ENCODE measurements around the gene NR2E1. TPM values are rescaled to one million over a fixed set of nuclear protein-coding genes. Genes with fewer than 3 reads are reported as not detected.

The NR2E1 gene
- total RNA-seq, 2 experiments from 2014 or later: not detected

DNA sequence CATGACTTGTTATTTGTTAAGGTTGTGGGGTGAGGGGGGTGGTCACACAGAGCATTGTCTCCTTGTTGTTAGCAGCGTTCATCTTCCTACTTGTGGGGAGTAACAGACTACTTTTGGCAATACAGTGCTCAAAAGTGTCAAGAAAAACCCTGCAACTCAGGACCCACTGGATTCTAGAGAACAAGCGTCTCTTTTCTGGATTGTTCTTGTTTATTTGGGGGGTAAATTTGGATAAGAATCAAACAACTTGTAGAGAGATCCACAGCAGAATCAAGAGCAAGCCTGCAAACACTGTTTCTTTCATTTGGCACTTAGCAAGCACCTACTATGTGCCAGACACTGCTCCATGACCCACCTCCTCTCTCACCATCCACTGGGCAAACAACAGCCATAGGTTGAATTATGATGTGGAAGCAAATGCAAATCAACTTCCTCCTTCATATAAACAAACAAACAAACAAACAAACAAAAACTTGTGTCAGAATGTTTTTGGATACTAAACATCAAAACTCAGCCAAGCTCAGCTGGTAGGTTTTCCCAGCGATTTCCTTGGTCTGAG, 4.0 kb upstream of the NR2E1 start:
- ATAC-seq (no peak), DNase-seq (no peak)
- no peak overlapping the region for H3K27ac Mint-ChIP-seq
- H3K27me3 Mint-ChIP-seq: peaks cover 94% of the 10 kb centered on the region
- no peak overlapping the region for H3K4me3 Mint-ChIP-seq
- H3K9me3 Mint-ChIP-seq (ENCODE audit: low read depth): no peaks in the 10 kb centered on the region
- CTCF ChIA-PET: no interaction called here
- peaks cover 5% of the 10 kb centered on the region for H3K36me3 Mint-ChIP-seq
- H3K4me1 Mint-ChIP-seq: peaks cover 17% of the 10 kb centered on the region

DNA sequence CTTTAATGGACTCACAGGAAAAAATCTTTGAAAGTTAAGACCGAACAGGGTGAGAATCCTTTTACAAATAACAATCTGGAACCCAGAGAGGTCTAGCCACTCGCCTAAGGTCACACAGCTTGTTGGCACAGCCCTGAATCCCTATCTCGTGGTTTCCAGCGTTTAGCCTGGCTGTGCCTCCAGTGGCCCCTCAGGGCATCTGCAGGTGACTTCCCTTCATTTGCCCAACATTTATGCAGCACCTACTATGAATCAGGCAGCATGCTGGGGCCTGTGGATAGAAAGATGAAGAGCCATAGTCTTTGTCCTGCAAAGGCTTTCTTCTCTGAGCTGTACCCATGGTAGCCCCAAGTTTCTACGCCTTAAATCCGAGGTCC, 2.6 kb upstream of the NR2E1 start:
- peak overlapping the region; percentile 7 for H3K27ac Mint-ChIP-seq
- no peak overlapping the region for H3K4me3 Mint-ChIP-seq
- CTCF ChIA-PET: interaction anchor here (0.7 to 1.3 kb wide), 2 partner anchors 48 to 54 kb away, joined by 3 to 4 read pairs; no protein-coding TSS in a partner anchor
- peaks cover 20% of the 10 kb centered on the region for H3K4me1 Mint-ChIP-seq
- H3K27me3 Mint-ChIP-seq: peaks cover 98% of the 10 kb centered on the region
- no peaks in the 10 kb centered on the region for H3K9me3 Mint-ChIP-seq (ENCODE audit: low read depth)
- ATAC-seq: no peak
- H3K36me3 Mint-ChIP-seq: peaks cover 5% of the 10 kb centered on the region
- no peak for DNase-seq

DNA sequence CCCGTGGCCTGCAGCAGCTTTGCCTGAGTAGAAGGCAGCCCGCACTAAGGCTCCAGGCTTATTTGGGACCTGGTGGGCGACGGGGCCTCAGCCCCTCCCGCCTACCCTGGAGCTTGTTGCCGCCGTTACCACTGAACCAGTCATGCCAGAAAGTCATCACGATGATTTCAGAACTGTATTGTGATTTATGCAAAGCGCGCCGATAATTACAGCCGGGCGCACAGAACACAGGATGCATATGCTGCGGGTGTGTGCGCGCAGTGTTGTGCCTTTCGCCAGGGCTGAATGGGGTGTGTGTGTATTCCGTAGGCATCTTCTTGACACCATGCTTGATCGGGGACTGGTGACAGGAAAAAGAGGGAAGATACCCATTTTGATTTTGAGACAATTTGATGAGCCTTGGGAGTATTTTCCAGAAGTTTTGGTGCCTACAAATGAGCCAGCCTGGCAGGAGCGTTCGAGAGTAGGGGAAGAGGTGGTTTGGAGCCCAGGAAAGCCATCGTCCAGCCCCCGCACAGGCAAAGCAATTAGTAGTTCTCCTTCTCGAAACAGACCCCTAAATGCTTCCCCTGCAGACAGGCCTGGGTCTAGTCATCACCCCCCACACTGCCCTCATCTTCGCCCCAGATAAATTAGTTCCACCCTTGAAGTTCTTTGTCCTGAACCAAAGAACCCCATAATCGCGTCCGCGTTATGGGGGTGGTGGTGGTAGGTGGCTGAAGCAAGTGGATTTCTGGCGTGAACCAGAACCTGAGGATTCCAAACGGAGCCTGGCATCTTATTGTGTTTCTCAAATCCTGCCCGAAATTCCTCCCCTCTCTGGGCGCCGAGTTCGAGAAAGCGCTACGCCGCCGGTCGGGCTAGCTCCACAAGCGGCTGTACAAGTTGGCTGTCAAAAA, 1.9 kb upstream of the NR2E1 start:
- Mint-ChIP-seq H3K27ac (peak overlapping the region; percentile 7), H3K27me3 (peaks cover 98% of the 10 kb centered on the region), H3K4me3 (no peak overlapping the region), H3K4me1 (peaks cover 19% of the 10 kb centered on the region), H3K36me3 (peaks cover 5% of the 10 kb centered on the region), H3K9me3 (ENCODE audit: low read depth) (no peaks in the 10 kb centered on the region)
- no peak for DNase-seq
- no peak for ATAC-seq
- CTCF ChIA-PET: interaction anchor here (1.3 kb wide), 1 partner anchor 49 kb away, joined by 4 read pairs; no protein-coding TSS in a partner anchor

GRCh38 chr6:108164543-108164814, 1.3 kb upstream of the NR2E1 start:
- H3K9me3 Mint-ChIP-seq (ENCODE audit: low read depth): no peaks in the 10 kb centered on the region
- no peak overlapping the region for H3K27ac Mint-ChIP-seq
- DNase-seq: no peak
- H3K4me1 Mint-ChIP-seq: peaks cover 24% of the 10 kb centered on the region
- ATAC-seq: no peak
- peaks cover 98% of the 10 kb centered on the region for H3K27me3 Mint-ChIP-seq
- H3K4me3 Mint-ChIP-seq: no peak overlapping the region
- CTCF ChIA-PET: interaction anchor here (0.6 kb wide), 1 partner anchor 52 kb away, joined by 3 read pairs; no protein-coding TSS in a partner anchor
- H3K36me3 Mint-ChIP-seq: peaks cover 5% of the 10 kb centered on the region

GRCh38 chr6:108164815-108165706, 761 bp upstream of the NR2E1 start:
- peaks cover 24% of the 10 kb centered on the region for H3K4me1 Mint-ChIP-seq
- ATAC-seq: no peak

DNA sequence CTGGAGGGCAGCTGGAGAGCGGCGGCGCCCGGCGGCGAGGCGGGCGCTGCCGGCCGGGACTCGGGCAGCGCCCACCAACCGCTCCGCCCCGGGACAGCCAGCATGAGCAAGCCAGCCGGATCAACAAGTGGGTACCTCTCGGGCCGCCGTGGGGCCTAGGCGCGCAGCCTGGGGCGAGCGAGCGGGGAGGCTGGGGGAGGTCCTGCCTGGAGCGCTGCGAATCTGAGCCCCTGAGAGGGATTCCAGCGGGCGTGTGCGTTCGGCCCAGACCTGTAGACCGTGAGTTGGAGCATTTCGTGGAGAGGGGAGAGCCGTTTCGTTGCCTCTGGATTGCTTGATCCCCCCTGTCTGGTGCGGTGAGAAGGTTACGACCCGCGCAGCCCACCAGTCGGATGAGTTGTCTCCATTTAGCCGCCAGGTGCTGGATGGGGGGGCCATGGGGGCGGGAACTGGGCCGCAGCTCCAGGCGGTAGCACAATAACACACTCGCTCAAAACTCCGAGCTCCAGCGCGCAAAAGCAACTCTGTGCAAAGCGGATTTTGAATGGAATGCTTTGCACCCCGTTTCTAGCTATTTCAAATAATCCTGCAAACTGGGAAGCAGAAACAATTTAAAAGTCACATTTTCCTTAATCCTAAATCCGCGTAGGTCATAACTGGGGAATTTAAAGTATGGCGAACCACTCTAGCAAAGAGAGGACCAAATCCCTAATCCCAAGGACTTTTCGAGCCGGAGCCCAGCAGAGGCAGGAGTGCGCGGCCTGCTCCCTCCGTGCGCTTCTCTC, 1.0 kb downstream of the NR2E1 start:
- CTCF ChIA-PET: interaction anchor here (1.1 kb wide), 1 partner anchor 52 kb away, joined by 3 read pairs; no protein-coding TSS in a partner anchor
- DNase-seq: no peak
- Mint-ChIP-seq H3K4me1 (peaks cover 26% of the 10 kb centered on the region), H3K27me3 (peaks cover 98% of the 10 kb centered on the region), H3K4me3 (no peak overlapping the region), H3K36me3 (peaks cover 5% of the 10 kb centered on the region), H3K27ac (peak overlapping the region; percentile 5), H3K9me3 (ENCODE audit: low read depth) (no peaks in the 10 kb centered on the region)
- no peak for ATAC-seq

More at GRCh38 chr6:108164815-108165706, 761 bp upstream of the NR2E1 start:
- Mint-ChIP-seq H3K4me3 (peak overlapping the region; percentile 9), H3K27me3 (peaks cover 98% of the 10 kb centered on the region), H3K36me3 (peaks cover 5% of the 10 kb centered on the region), H3K27ac (peak overlapping the region; percentile 66), H3K9me3 (ENCODE audit: low read depth) (no peaks in the 10 kb centered on the region)
- no peak for DNase-seq
- CTCF ChIA-PET: interaction anchor here (0.6 kb wide), 1 partner anchor 53 kb away, joined by 3 read pairs; no protein-coding TSS in a partner anchor

DNA sequence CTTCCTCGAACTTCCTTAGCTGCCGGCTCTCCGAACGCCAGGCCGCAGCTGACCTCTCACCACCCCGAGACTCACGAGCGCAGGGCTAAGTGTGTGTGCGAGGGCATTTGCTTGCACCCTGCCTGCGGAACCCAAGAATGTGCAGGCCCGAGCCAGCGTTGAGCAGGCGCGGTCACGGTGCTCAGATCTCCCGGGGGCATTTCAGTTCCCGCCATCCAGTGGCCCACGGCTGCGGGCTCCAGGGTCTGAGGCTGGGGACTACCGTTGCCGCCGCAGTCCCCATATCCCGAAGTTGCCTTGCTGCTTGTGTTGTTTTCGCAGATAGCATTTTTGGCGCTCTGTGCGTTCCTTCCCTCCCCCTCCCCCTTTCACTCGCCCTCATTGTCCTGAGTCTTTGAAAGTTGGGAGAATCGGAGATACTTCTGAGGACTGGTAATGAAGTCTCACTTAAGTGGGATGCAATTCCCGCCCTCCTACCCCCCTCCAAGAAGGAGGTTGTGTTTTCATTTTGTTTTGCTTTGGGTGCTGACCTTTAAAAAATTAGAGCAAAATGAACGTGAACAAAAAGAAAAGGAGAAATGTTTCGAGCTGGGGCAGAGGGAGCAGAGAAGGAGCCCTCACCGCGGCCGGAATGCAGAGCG, 1.7 kb downstream of the NR2E1 start:
- Mint-ChIP-seq H3K27me3 (peaks cover 98% of the 10 kb centered on the region), H3K4me3 (no peak overlapping the region), H3K36me3 (peaks cover 5% of the 10 kb centered on the region), H3K4me1 (peaks cover 26% of the 10 kb centered on the region), H3K27ac (peak overlapping the region; percentile 19), H3K9me3 (ENCODE audit: low read depth) (no peaks in the 10 kb centered on the region)
- CTCF ChIA-PET: interaction anchor here (1.1 kb wide), 1 partner anchor 52 kb away, joined by 3 read pairs; no protein-coding TSS in a partner anchor
- DNase-seq: no peak
- no peak for ATAC-seq

DNA sequence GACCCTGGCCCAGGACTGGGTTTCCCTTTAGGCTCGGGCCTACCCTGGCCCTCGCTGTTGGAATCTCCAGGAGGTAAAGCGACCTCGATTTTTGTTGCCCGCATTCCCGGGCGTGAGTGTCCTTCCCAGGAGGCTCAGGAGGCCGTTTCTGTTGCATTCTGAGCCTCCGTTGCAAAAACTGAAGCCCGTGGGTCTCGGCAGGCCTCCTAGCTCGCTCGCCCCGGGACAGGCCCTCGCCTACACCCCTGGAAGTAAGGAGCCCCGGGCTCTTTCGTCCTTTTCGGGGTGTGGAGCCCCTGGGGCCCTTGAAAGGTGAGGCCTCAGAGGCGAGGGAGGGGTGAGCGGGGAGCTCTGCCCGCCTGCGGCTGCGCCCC, 2.3 kb downstream of the NR2E1 start:
- no peak for ATAC-seq
- peaks cover 5% of the 10 kb centered on the region for H3K36me3 Mint-ChIP-seq
- CTCF ChIA-PET: interaction anchor here (1.3 to 1.6 kb wide), 2 partner anchors 187 to 323 kb away, joined by 3 to 5 read pairs; no protein-coding TSS in a partner anchor
- H3K9me3 Mint-ChIP-seq (ENCODE audit: low read depth): no peaks in the 10 kb centered on the region
- peak overlapping the region; percentile 19 for H3K27ac Mint-ChIP-seq
- H3K4me3 Mint-ChIP-seq: no peak overlapping the region
- peaks cover 98% of the 10 kb centered on the region for H3K27me3 Mint-ChIP-seq
- H3K4me1 Mint-ChIP-seq: peaks cover 26% of the 10 kb centered on the region
- no peak for DNase-seq

- ATAC-seq (peak; percentile 47), DNase-seq (no peak)
Measured at GRCh38 chr6:108168501-108169463, 3.0 kb downstream of the NR2E1 start.

DNA sequence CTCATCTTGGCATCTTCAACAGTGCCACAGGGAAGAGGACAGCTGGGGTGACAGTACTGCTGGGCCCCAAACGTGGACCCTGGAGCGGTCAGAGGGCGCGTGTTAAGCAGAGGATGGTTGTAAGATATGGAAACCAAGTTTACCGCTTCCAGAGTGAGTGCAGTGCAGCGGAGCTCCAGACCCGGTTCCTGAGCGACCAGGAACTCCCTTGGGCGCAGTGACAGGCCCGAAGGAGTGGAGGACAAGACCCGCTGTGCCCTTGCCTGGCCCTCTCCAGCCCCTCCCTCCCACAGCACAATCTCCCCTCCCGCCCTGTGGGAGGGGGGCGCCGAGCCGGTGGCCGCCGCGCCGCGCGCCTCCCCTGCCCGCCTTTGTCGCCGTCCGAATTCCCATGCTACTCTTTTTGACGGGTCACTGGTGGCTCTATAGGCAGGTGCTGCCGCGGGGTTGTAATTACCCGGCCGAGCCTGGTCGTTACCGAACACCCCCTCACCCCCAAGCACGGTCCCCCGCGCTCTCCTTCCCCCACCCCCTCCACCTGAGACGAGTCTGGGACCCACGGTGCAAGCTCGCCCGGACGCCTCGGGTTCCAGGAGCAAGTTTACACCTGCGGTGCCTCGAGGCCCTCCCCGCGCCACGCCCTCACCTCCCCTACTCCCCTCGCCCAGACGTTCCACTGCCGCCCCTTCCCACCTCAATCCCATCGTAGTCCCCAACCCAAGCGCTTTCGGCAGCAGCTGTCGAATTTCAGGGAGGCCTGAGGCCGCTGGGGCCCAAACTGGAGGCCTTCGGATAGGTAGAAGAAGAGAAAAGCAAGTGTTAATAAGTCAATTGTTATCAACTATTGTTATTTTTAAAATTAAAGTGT, 3.9 kb downstream of the NR2E1 start:
- Mint-ChIP-seq H3K4me3 (no peak overlapping the region), H3K27ac (peak overlapping the region; percentile 32), H3K4me1 (peaks cover 26% of the 10 kb centered on the region), H3K36me3 (peaks cover 5% of the 10 kb centered on the region), H3K9me3 (ENCODE audit: low read depth) (no peaks in the 10 kb centered on the region), H3K27me3 (peaks cover 94% of the 10 kb centered on the region)
- CTCF ChIA-PET: interaction anchor here (1.0 to 1.6 kb wide), 3 partner anchors 46 to 328 kb away, joined by 3 to 5 read pairs (median 3); no protein-coding TSS in a partner anchor
- no peak for ATAC-seq
- DNase-seq: no peak

More at GRCh38 chr6:108168501-108169463, 3.0 kb downstream of the NR2E1 start:
- Mint-ChIP-seq H3K36me3 (peaks cover 5% of the 10 kb centered on the region), H3K4me1 (peaks cover 26% of the 10 kb centered on the region), H3K27me3 (peaks cover 94% of the 10 kb centered on the region), H3K9me3 (ENCODE audit: low read depth) (no peaks in the 10 kb centered on the region), H3K27ac (peak overlapping the region; percentile 32), H3K4me3 (no peak overlapping the region)
- CTCF ChIA-PET: interaction anchor here (1.0 to 1.6 kb wide), 4 partner anchors 45 to 329 kb away, joined by 3 to 5 read pairs (median 4); no protein-coding TSS in a partner anchor

All from activated CD8-positive, alpha-beta memory T cell treated with anti-CD3 and anti-CD28 coated beads, Interleukin-2, amount 10 ng/mL, durations not matched to agents 7 days and 5 days (primary cell).